ENCODE results near the gene TMEM175. TPM values are rescaled to one million over a fixed set of nuclear protein-coding genes. Genes with fewer than 3 reads are reported as not detected.

TMEM175 gene
- total and polyA plus RNA-seq, 2 donors (not counting 1 experiment from before 2014, with no cell fraction given) = 44.4 to 432 TPM

DNA sequence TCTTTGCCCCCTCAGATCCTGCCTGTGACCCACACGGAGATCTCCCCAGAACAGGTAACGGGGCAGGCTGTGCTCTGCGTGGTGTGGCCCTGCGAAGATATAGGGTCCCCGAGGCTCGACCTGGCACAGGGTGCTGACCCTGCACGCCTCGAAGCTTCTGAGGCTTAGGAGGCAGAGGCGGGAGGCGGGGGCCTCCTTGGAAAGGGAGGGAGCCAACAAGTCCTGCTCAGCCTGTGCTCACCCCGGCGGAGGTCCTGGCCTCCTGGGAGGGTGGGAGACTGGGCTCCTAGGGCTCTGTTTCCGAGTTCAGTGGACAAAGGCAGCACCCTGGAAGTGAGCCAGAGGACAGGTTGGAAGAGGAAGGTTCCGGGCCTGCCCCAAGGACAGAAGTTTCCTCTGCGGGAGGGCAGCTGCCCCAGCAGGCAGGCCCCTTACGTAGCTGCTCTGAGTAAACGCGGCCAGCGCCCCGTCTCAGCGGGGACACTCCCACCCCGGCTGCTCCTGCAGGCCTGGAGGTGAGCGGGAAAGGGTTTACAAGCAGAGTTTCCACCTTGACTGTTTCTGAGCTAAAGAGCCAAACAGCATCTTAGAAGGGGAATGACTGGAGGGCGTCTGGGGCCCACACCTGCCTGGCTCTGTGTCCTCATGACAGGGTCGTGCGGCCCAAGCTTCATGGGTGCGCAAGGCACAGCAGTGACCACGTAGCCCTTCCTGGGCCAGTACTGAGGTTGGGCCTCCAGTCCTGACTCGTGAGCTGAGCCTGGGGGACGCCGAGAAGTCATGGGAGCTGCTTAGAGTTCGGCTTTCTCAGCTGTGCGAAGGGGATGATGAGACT lies 16.1 kb downstream of the TMEM175 start:
- Mint-ChIP-seq H3K4me1 (peaks cover 16% of the 10 kb centered on the region), H3K4me3 (no peak overlapping the region), H3K27me3 (no peaks in the 10 kb centered on the region), H3K27ac (no peak overlapping the region), H3K9me3 (ENCODE audit: insufficient read depth) (no peaks in the 10 kb centered on the region)
- CTCF ChIA-PET = no interaction called here
- H3K27ac ChIP-seq (ENCODE audit: low read length in 2 of 2) = no peak overlapping the region
- H3K36me3 ChIP-seq (replicated peaks in 1 of 2; ENCODE audit: control extremely low read depth in 1 of 2, control insufficient read depth in 1 of 2, extremely low read depth in 1 of 2, insufficient read depth in 2 of 2, low read length in 1 of 2) = peaks cover 0 to 20% of the 10 kb centered on the region in 2 experiments
- H3K27me3 ChIP-seq (replicated peaks in 1 of 4; ENCODE audit: control extremely low read depth in 1 of 4, control insufficient read depth in 3 of 4, insufficient read depth in 4 of 4, low read length in 3 of 4) = no peaks in the 10 kb centered on the region
- peaks cover 0 to 18% of the 10 kb centered on the region in 2 donors for H3K4me1 ChIP-seq (ENCODE audit: control insufficient read depth in 2 of 2, insufficient read depth in 2 of 2, low read length in 2 of 2)
- intact Hi-C loops (cut with micrococcal nuclease) = no loop called here
- no peak overlapping the region for H3K4me2 ChIP-seq (replicated peaks; ENCODE audit: low read depth, low read length, poor library complexity, severe bottlenecking)
- no peak overlapping the region for H3K4me3 ChIP-seq (ENCODE audit: control extremely low read depth in 1 of 5, extremely low read depth in 1 of 5, insufficient read depth in 1 of 5, low read depth in 2 of 5, low read length in 4 of 5)
- ATAC-seq (ENCODE audit: low read depth) = no peak
- WGBS (ENCODE audit: insufficient coverage) = 96% methylated on average over 33 of the region's 33 CpGs
- H3K9me3 ChIP-seq (ENCODE audit: control extremely low read depth in 1 of 3, control insufficient read depth in 2 of 3, insufficient read depth in 1 of 3, low read length in 2 of 3) = peaks cover 0 to 2% (median 0%) of the 10 kb centered on the region in 3 donors
- no peak for DNase-seq
- peaks cover 80% of the 10 kb centered on the region for H4K20me1 ChIP-seq (ENCODE audit: control insufficient read depth, insufficient read depth, low read length, poor library complexity, severe bottlenecking)
- H2AFZ ChIP-seq (ENCODE audit: insufficient read depth, low read depth, low read length, poor library complexity, severe bottlenecking) = no peak overlapping the region
- peaks cover 60% of the 10 kb centered on the region for H3K79me2 ChIP-seq (ENCODE audit: control insufficient read depth, insufficient read depth, low read length)
- H3K9ac ChIP-seq (ENCODE audit: low read length) = no peak overlapping the region
- TF ChIP-seq EZH2 (IDR thresholded peaks at IDR 0.05; ENCODE audit: borderline replicate concordance, insufficient read depth, low read depth, low read length, poor library complexity, severe bottlenecking) = no peak
- TF ChIP-seq, protein P1, sequence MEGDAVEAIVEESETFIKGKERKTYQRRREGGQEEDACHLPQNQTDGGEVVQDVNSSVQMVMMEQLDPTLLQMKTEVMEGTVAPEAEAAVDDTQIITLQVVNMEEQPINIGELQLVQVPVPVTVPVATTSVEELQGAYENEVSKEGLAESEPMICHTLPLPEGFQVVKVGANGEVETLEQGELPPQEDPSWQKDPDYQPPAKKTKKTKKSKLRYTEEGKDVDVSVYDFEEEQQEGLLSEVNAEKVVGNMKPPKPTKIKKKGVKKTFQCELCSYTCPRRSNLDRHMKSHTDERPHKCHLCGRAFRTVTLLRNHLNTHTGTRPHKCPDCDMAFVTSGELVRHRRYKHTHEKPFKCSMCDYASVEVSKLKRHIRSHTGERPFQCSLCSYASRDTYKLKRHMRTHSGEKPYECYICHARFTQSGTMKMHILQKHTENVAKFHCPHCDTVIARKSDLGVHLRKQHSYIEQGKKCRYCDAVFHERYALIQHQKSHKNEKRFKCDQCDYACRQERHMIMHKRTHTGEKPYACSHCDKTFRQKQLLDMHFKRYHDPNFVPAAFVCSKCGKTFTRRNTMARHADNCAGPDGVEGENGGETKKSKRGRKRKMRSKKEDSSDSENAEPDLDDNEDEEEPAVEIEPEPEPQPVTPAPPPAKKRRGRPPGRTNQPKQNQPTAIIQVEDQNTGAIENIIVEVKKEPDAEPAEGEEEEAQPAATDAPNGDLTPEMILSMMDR (IDR thresholded peaks at IDR 0.05) = no peak
- POLR2A ChIA-PET = no interaction called here

DNA sequence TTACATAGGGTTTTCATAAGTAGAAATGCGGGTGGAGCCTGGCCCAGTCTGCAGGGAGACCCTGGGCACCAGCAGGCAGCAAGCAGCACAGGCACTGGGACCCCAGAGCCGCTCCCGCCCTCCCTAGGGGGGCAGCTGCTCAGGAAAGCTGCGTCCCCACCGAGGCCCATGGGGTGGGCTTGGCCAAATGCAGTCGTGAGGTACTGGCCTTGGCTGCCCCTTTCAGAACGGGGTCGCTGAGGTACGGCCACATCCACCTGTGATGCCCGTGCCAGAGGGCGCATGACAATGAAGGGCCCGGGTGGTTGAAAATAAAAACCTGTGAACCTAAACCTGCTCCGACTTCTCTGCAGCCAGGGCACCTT lies 16.7 kb downstream of the TMEM175 start:
- H3K27ac Mint-ChIP-seq = no peak overlapping the region
- ChIA-PET POLR2A (no interaction called here), CTCF (no interaction called here)
- H3K27me3 Mint-ChIP-seq = no peaks in the 10 kb centered on the region
- H3K9me3 Mint-ChIP-seq (ENCODE audit: insufficient read depth) = no peaks in the 10 kb centered on the region
- no peak for DNase-seq
- peaks cover 16% of the 10 kb centered on the region for H3K4me1 Mint-ChIP-seq
- no peak overlapping the region for H3K4me2 ChIP-seq (replicated peaks; ENCODE audit: low read depth, low read length, poor library complexity, severe bottlenecking)
- H3K4me1 ChIP-seq (ENCODE audit: control insufficient read depth in 2 of 2, insufficient read depth in 2 of 2, low read length in 2 of 2) = peaks cover 0 to 18% of the 10 kb centered on the region in 2 donors
- peaks cover 0 to 21% of the 10 kb centered on the region in 2 experiments for H3K36me3 ChIP-seq (replicated peaks in 1 of 2; ENCODE audit: control extremely low read depth in 1 of 2, control insufficient read depth in 1 of 2, extremely low read depth in 1 of 2, insufficient read depth in 2 of 2, low read length in 1 of 2)
- intact Hi-C loops (cut with micrococcal nuclease) = no loop called here
- peaks cover 74% of the 10 kb centered on the region for H4K20me1 ChIP-seq (ENCODE audit: control insufficient read depth, insufficient read depth, low read length, poor library complexity, severe bottlenecking)
- 99% methylated on average over 13 of the region's 13 CpGs for WGBS (ENCODE audit: insufficient coverage)
- H3K9me3 ChIP-seq (ENCODE audit: control extremely low read depth in 1 of 3, control insufficient read depth in 2 of 3, insufficient read depth in 1 of 3, low read length in 2 of 3) = peaks cover 0 to 5% (median 0%) of the 10 kb centered on the region in 3 donors
- no peak overlapping the region for H3K9ac ChIP-seq (ENCODE audit: low read length)
- no peak overlapping the region for H3K4me3 ChIP-seq (ENCODE audit: control extremely low read depth in 1 of 5, extremely low read depth in 1 of 5, insufficient read depth in 1 of 5, low read depth in 2 of 5, low read length in 4 of 5)
- H3K27me3 ChIP-seq (replicated peaks in 1 of 4; ENCODE audit: control extremely low read depth in 1 of 4, control insufficient read depth in 3 of 4, insufficient read depth in 4 of 4, low read length in 3 of 4) = no peaks in the 10 kb centered on the region
- no peak overlapping the region for H3K27ac ChIP-seq (ENCODE audit: low read length in 2 of 2)
- H2AFZ ChIP-seq (ENCODE audit: insufficient read depth, low read depth, low read length, poor library complexity, severe bottlenecking) = no peak overlapping the region
- no peak for ATAC-seq (ENCODE audit: low read depth)
- no peak overlapping the region for H3K4me3 Mint-ChIP-seq
- no peak for TF ChIP-seq EZH2 (IDR thresholded peaks at IDR 0.05; ENCODE audit: borderline replicate concordance, insufficient read depth, low read depth, low read length, poor library complexity, severe bottlenecking)
- TF ChIP-seq, protein P1 (IDR thresholded peaks at IDR 0.05) = no peak
- H3K79me2 ChIP-seq (ENCODE audit: control insufficient read depth, insufficient read depth, low read length) = peaks cover 54% of the 10 kb centered on the region
